ENCODE results near the gene NINJ2. TPM values are rescaled to one million over a fixed set of nuclear protein-coding genes. Genes with fewer than 3 reads are reported as not detected.

NINJ2 gene
- total RNA-seq, 4 donors from 2014 or later: 2.2 to 14.9 (median 4.5) TPM

DNA sequence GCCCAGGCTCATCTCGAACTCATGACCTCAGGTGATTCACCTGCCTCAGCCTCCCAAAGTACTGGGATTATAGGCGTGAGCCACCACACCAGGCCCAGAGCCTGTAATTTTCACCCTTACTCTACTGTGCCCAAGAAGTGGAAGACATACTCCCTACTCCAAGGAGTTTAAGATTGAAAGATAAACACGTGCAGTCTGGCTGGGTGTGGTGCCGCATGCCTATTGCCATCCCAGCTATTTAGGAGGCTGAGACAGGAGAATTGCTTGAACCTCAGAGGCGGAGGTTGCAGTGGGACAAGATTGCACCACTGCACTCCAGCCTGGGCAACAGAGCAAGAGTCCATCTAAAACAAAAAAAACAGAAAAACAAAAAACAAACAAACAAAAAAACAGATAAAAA, 90.0 kb downstream of the NINJ2 start:
- no peak for DNase-seq
- Histone ChIP-seq H3K27me3 (no peaks in the 10 kb centered on the region), H3K9me3 (no peaks in the 10 kb centered on the region), H3K4me3 (no peak overlapping the region), H3K36me3 (no peaks in the 10 kb centered on the region), H3K4me1 (peaks cover 34 to 88% (median 47%) of the 10 kb centered on the region in 3 donors), H3K27ac (peak overlapping the region in 2 of 4 donors; percentile 95 to 96)
- TF ChIP-seq POLR2A (IDR thresholded peaks at IDR 0.05): no peak
- TF ChIP-seq, protein P1, sequence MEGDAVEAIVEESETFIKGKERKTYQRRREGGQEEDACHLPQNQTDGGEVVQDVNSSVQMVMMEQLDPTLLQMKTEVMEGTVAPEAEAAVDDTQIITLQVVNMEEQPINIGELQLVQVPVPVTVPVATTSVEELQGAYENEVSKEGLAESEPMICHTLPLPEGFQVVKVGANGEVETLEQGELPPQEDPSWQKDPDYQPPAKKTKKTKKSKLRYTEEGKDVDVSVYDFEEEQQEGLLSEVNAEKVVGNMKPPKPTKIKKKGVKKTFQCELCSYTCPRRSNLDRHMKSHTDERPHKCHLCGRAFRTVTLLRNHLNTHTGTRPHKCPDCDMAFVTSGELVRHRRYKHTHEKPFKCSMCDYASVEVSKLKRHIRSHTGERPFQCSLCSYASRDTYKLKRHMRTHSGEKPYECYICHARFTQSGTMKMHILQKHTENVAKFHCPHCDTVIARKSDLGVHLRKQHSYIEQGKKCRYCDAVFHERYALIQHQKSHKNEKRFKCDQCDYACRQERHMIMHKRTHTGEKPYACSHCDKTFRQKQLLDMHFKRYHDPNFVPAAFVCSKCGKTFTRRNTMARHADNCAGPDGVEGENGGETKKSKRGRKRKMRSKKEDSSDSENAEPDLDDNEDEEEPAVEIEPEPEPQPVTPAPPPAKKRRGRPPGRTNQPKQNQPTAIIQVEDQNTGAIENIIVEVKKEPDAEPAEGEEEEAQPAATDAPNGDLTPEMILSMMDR (IDR thresholded peaks at IDR 0.05): no peak
- intact Hi-C loops (cut with DNase I): loop anchor here (5.0 to 10.0 kb wide), 2 partner anchors 72 to 179 kb away; partner anchors contain the start of gene WNK1
- WGBS, 2 donors: 75 to 81% methylated on average over 4 to 5 of the region's 5 CpGs

DNA sequence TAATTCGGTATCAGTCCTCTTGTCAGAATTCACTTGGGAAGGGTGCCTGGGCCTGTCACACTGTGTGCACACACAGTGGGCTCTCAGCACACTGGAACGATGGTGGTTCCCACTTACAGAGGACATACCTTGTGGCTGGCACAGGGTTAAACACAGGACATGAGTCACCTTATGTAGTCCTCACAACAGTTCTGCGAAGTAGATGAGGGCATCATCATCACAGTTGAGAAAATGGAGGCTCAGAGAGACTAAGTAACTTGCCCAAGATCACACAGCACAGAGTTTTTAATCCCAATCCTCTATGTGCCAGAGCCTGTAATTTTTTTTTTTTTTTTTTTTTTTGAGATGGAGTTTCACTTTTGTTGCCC, 90.7 kb downstream of the NINJ2 start:
- Histone ChIP-seq H3K36me3 (no peaks in the 10 kb centered on the region), H3K27me3 (no peaks in the 10 kb centered on the region), H3K4me3 (no peak overlapping the region), H3K4me1 (peaks cover 34 to 82% (median 47%) of the 10 kb centered on the region in 3 donors), H3K9me3 (no peaks in the 10 kb centered on the region), H3K27ac (peak overlapping the region; percentile 90 to 96 (median 95))
- WGBS, 2 donors: 54 to 76% methylated on average over 3 of the region's 3 CpGs
- intact Hi-C loops (cut with DNase I): loop anchor here (5.0 to 10.0 kb wide), 2 partner anchors 72 to 180 kb away; partner anchors contain the start of gene WNK1
- TF ChIP-seq, protein P1 (IDR thresholded peaks at IDR 0.05): no peak
- no peak for TF ChIP-seq POLR2A (IDR thresholded peaks at IDR 0.05)
- no peak for DNase-seq

DNA sequence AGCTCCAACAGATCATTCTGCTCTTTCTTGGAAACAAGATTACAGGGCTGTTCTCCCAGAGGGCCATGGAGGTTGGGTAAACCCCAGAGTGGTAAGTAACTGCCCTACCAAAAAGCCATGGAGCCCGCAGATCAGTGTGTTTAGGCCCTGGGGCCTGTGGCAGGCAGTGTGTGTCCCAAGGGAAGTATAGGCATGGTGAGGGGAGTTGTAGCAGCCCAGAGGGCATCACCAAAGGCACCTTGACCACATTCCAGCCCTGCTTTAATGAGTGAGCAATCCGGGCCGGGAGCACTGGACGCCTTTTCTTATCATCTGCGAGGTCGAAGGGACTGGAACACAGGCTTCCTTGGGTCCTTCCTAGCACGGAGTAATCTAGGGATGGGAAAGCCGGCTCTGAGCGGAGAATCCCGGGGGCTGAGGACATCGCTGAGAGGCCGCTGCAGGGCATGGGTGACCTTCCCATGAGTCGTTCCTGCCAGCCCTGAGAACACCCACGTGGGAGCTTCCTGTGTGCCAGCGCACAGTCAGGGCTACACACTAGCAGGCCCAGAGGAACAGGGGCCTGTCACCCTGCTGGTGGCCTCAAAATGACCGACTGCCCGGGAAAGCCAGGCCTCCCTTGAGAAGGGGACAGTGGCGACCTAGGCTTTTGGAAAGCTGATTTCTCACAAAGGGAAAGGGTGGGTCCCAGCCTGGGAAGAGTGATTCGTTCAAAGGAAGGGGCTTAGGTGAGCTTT, 91.3 kb downstream of the NINJ2 start:
- Histone ChIP-seq H3K27ac (peak overlapping the region; percentile 90 to 96 (median 95)), H3K27me3 (no peaks in the 10 kb centered on the region), H3K36me3 (no peaks in the 10 kb centered on the region), H3K4me1 (peaks cover 34 to 80% (median 47%) of the 10 kb centered on the region in 3 donors), H3K4me3 (peak overlapping the region in 1 of 4 donors; percentile 76), H3K9me3 (no peaks in the 10 kb centered on the region)
- intact Hi-C loops (cut with DNase I): loop anchor here (5.0 to 10.0 kb wide), 2 partner anchors 73 to 180 kb away; partner anchors contain the start of gene WNK1
- 51 to 57% methylated on average over 6 to 13 of the region's 19 CpGs for WGBS, 2 donors
- no peak for TF ChIP-seq POLR2A (IDR thresholded peaks at IDR 0.05)
- TF ChIP-seq, protein P1 (IDR thresholded peaks at IDR 0.05): no peak
- DNase-seq: no peak

DNA sequence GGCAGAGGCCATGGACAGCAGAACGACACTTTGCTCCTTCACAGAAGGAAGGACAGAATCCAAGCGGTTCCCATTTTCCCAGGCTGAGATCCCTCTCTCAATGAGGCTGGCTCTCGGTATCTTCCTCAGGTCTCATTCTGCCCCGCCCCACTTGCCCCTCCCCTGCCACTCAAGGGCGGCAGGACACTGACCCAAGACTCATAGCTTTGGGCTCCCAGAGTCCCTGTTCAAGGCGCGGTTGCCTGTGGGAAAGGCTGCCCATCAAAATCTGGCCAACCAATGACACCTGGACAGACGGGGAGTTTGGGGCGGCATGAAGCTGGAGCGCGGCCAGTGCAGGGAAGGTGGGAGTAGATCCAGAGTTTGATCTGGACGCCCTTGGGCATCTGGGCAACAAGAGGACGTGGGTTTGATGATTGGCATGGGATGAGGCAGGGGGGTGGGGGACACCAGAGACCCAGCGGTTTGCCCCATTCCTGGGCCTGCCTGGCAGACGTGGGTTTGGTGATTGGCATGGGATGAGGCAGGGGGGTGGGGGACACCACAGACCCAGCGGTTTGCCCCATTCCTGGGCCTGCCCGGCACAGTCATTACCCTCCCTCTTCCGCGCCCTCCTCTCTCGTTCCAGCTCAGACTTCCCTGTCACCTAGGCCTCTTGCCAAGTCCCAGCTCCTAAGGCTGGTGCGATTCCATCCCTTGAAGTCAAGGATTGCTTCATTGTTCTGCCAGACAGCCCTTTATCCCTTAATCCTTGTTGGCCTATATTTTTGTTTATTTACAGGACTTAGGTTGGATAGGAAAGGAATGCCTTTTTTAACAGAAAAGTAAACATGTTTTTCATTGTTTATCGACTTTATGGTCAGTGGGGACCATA, 92.1 kb downstream of the NINJ2 start:
- DNase-seq: no peak
- H3K36me3 ChIP-seq: no peaks in the 10 kb centered on the region
- no peak for TF ChIP-seq POLR2A (IDR thresholded peaks at IDR 0.05)
- TF ChIP-seq, protein P1 (IDR thresholded peaks at IDR 0.05): no peak
- no peaks in the 10 kb centered on the region for H3K9me3 ChIP-seq
- intact Hi-C loops (cut with DNase I): loop anchor here (5.0 to 10.0 kb wide), 2 partner anchors 74 to 181 kb away; partner anchors contain the start of gene WNK1
- peak overlapping the region; percentile 36 to 76 (median 62) for H3K4me3 ChIP-seq
- peaks cover 28 to 71% (median 40%) of the 10 kb centered on the region in 3 donors for H3K4me1 ChIP-seq
- no peaks in the 10 kb centered on the region for H3K27me3 ChIP-seq
- WGBS, 2 donors: 19 to 24% methylated on average over 6 to 12 of the region's 22 CpGs
- H3K27ac ChIP-seq: peak overlapping the region; percentile 90 to 96 (median 95)

All from esophagus squamous epithelium (tissue), 5 donors.